ENCODE measurements around the gene THOP1. TPM values are rescaled to one million over a fixed set of nuclear protein-coding genes. Genes with fewer than 3 reads are reported as not detected.

Gene THOP1
- polyA plus RNA-seq, 1 donor from 2014 or later, result 54.4 TPM

- peak overlapping the region in 1 of 3 donors; percentile 2 for H3K27ac Mint-ChIP-seq
- no peaks in the 10 kb centered on the region for H3K27me3 Mint-ChIP-seq
- peaks cover 21 to 44% (median 28%) of the 10 kb centered on the region in 3 donors for H3K9me3 Mint-ChIP-seq
- H3K4me3 Mint-ChIP-seq, result peak overlapping the region in 1 of 4 donors; percentile 75
- peaks cover 42% of the 10 kb centered on the region for H3K36me3 Mint-ChIP-seq
- H3K4me1 Mint-ChIP-seq, result peaks cover 7 to 12% (median 9%) of the 10 kb centered on the region in 3 donors
Observed at GRCh38 chr19:2852598-2852997, 67.3 kb downstream of the THOP1 start.

GRCh38 chr19:2853015-2853606 is 67.8 kb downstream of the THOP1 start:
- Mint-ChIP-seq H3K27ac (no peak overlapping the region), H3K9me3 (peaks cover 21 to 44% (median 28%) of the 10 kb centered on the region in 3 donors), H3K27me3 (no peaks in the 10 kb centered on the region), H3K4me3 (peak overlapping the region in 1 of 4 donors; percentile 75), H3K4me1 (peaks cover 7 to 12% (median 9%) of the 10 kb centered on the region in 3 donors), H3K36me3 (peaks cover 42% of the 10 kb centered on the region)

- no peaks in the 10 kb centered on the region for H3K27me3 Mint-ChIP-seq
- H3K27ac Mint-ChIP-seq, result no peak overlapping the region
- no peak overlapping the region for H3K4me3 Mint-ChIP-seq
- peaks cover 7 to 12% (median 9%) of the 10 kb centered on the region in 3 donors for H3K4me1 Mint-ChIP-seq
- peaks cover 19 to 44% (median 28%) of the 10 kb centered on the region in 3 donors for H3K9me3 Mint-ChIP-seq
- H3K36me3 Mint-ChIP-seq, result peaks cover 42% of the 10 kb centered on the region
Observed at GRCh38 chr19:2854849-2855248, 69.5 kb downstream of the THOP1 start.

GRCh38 chr19:2856457-2857050 is 71.3 kb downstream of the THOP1 start:
- H3K27ac Mint-ChIP-seq, result peak overlapping the region in 2 of 3 donors; percentile 22 to 81
- peak overlapping the region in 1 of 4 donors; percentile 41 for H3K4me3 Mint-ChIP-seq
- H3K27me3 Mint-ChIP-seq, result no peaks in the 10 kb centered on the region
- H3K9me3 Mint-ChIP-seq, result peaks cover 16 to 34% (median 17%) of the 10 kb centered on the region in 3 donors
- peaks cover 27% of the 10 kb centered on the region for H3K36me3 Mint-ChIP-seq
- peaks cover 4 to 9% (median 8%) of the 10 kb centered on the region in 3 donors for H3K4me1 Mint-ChIP-seq

GRCh38 chr19:2858864-2859263 is 73.6 kb downstream of the THOP1 start:
- H3K4me1 Mint-ChIP-seq, result peaks cover 3 to 9% (median 8%) of the 10 kb centered on the region in 3 donors
- H3K4me3 Mint-ChIP-seq, result no peak overlapping the region
- H3K27ac Mint-ChIP-seq, result no peak overlapping the region
- peaks cover 6 to 20% (median 8%) of the 10 kb centered on the region in 3 donors for H3K9me3 Mint-ChIP-seq
- H3K27me3 Mint-ChIP-seq, result peaks cover 3% of the 10 kb centered on the region
- peaks cover 7% of the 10 kb centered on the region for H3K36me3 Mint-ChIP-seq

GRCh38 chr19:2863816-2864215 is 78.5 kb downstream of the THOP1 start:
- Mint-ChIP-seq H3K27me3 (peaks cover 6% of the 10 kb centered on the region), H3K36me3 (no peaks in the 10 kb centered on the region), H3K4me1 (no peaks in the 10 kb centered on the region), H3K27ac (no peak overlapping the region), H3K4me3 (no peak overlapping the region), H3K9me3 (no peaks in the 10 kb centered on the region)

Other genes with a start within 250 kb of the THOP1 start
- 74.6 TPM for gene GNG7, start 82.8 kb upstream of the THOP1 start, polyA plus RNA-seq
- gene DIRAS1, start 64.1 kb upstream of the THOP1 start, polyA plus RNA-seq, result 0.64 TPM
- 86.9 TPM for gene SLC39A3, start 45.5 kb upstream of the THOP1 start, polyA plus RNA-seq
- 44.2 TPM for gene SGTA, start 2.2 kb upstream of the THOP1 start, polyA plus RNA-seq
- gene ZNF554, start 34.4 kb downstream of the THOP1 start, polyA plus RNA-seq, result 4.7 TPM
- gene ZNF555, start 56.0 kb downstream of the THOP1 start, polyA plus RNA-seq, result 6.3 TPM
- not detected for gene ZNF556, start 81.8 kb downstream of the THOP1 start, polyA plus RNA-seq
- 2.9 TPM for gene ZNF57, start 115.4 kb downstream of the THOP1 start, polyA plus RNA-seq
- 1.7 TPM for gene ZNF77, start 159.5 kb downstream of the THOP1 start, polyA plus RNA-seq
- gene TLE6, start 192.1 kb downstream of the THOP1 start, polyA plus RNA-seq, result 0.16 TPM
- 0.56 TPM for gene TLE2, start 243.8 kb downstream of the THOP1 start, polyA plus RNA-seq

Data from IgD-negative memory B cell (primary cell).